ENCODE measurements around the gene RPL38.
"Not testable (repeated sequence)": the region's sequence is repeated elsewhere in the genome, so short reads cannot be mapped to it uniquely, and the experiment has no call there.

The RPL38 gene

DNA sequence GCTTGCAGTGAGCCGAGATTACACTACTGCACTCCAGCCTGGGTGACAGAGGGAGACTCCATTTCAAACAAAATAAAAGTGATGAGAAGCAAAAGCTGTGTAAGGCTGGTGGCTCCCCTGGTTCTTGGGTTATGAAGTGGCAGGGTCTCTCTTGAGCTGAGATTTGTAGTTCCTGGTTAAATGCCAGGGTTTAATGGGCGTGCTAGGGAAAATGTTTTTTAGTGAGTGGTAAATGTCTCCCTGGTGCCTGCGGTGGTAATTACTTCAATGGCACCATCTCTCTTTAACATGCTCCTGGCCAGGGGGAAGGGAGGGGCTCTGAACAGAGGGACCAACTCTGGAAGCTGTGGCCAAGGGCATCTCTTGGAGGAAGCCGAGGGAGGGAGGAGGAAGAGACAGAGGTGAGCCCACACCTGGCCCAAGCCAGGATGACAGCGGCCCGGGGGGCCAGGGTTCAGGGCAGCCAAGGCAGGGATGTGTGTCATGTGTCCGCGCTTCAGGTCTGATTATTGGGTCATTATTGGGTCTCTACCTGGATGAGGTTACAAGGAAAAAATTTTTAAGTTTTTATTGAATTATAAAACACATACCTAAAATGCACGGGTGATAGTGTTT is 17.8 kb upstream of the RPL38 start:
- DNase-seq = no peak

DNA sequence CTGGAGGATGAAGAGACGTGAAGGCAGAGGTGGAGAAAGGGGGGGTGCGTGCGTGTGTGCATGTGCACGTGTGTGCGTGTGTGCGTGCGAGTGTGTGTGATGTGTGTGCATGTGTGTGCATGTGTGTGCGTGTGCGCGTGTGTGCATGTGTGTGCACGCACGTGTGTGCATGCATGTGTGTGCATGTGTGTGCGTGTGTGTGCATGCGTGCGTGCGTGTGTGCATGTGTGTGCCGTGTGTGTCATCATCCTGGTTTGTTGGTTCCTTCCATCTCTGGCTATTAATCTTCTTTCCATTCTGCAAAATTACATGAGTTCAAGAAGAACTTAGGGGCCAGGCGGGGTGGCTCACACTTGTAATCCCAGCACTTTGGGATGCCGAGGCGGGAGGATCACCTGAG is 17.0 kb upstream of the RPL38 start:
- no peak for DNase-seq

DNA sequence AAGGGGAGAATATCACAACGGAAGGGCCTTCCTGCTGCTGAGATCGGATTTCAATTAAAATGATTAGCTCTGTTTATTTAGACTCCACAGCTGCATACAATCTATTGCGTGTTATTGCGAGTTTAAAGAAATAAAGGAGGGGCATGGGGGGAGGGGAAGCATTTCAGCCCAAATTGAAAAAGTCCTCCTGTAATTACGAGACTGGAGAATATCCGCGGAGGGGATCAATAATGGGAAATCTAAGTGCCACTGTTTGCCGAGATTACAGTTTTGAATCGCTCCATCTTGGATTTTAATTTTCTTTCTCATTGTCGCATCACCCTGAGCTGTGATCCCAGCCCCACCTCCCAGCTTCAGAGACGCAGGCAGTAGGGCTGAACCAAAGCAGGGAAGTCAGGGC is 15.7 kb upstream of the RPL38 start:
- no peak for DNase-seq

DNA sequence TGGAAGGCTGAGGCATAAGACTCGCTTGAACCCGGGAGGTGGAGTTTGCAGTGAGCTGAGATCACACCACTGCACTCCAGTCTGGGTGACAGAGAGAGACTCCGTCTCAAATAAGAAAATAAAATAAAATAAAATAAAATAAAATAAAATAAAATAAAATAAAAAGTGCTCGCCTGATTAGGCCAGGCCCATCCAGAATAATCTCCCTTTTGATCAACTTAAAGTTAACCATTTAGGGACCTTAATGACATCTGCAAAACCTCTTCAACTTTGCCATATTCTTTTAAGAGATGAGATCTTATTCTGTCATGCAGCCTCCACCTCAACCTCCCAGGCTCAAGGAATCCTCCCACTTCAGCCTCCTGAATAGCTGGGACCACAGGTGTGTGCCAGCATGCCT is 14.8 kb upstream of the RPL38 start:
- not testable (repeated sequence) for DNase-seq

DNA sequence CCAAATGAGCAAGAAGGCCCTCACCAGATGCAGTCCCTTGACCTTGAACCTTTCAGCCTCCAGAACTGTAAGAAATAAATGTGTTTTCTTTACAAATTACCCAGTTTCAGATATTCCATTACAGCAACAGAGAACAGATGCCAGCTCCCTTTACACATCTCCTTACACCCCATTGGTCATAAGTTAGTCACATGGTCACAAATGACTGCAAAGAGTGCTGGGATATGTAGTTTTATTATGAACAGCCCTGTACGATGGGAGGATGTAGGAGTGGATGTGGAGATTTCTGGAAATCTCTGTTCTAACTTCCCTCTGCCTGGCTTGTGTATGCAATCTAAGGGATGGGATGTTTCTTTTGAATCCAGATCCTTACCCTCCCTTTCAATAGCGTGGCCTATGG is 13.3 kb upstream of the RPL38 start:
- DNase-seq = peak; percentile 62

DNA sequence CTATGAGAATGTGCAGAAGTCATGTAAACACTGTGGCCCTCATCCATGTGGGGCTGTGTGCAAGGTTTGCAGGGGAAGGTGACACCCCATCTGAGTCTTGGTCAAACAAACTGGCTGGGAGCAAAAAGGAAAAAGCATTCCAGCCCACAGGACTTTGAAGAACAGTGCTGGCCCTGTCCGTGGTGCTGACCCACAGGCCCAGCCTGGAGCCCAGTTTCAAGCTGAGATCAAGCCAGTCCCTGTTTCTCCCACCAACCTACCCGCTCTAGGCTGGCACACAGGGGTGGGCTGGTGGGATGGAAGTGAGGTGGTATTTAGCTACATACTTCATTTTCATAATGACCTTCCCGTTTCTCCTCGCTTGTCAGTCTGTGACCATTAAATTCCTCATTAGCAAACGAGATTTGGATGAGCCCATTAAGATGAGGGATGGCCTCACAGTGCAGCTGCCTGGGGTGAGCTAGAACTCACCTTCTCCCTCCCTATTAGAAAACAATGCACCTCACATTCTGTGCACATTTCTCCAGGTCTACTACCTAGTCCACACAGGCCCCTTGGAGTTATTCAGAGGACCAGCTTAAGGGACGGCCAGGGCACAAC is 12.6 kb upstream of the RPL38 start:
- no peak for DNase-seq

DNA sequence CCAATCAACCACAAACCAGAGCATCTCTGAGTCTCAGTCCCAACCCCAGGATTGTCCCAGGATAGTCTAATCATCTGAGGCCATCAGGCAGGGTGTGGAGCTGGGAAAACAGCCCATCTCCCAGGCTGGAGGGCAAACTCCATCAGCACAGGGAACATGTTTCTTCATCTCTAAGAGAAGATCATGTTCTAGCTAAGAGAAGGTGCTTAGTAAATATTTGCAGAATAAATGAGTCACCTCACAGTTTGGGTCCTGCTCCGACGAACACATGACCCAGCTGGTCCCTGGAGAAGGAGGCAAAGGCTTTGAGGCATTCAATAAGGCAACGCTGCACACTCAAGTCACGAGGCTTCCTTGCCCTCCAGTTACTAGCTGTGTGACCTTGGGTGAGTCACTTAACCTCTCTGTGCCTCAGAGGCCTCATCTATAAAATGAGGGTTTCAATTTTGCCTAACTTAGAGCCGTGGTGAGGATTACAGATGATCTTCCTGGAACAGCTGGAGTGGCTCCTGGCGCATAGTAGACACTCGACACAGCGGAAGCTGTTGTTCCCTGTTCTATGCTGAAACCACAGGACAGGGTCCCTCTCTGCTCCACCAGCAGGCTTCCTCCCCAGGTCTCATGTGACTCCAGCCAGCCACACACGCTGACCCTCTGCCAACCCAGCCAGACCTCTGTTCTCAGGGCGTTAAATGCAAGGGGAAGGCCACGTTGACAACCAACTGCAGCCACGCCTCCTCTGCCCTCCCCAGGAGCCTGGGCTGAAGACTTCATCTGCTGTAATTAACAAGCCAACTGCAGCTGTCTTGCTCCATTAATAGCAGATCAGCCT is 10.3 kb upstream of the RPL38 start:
- DNase-seq = no peak

DNA sequence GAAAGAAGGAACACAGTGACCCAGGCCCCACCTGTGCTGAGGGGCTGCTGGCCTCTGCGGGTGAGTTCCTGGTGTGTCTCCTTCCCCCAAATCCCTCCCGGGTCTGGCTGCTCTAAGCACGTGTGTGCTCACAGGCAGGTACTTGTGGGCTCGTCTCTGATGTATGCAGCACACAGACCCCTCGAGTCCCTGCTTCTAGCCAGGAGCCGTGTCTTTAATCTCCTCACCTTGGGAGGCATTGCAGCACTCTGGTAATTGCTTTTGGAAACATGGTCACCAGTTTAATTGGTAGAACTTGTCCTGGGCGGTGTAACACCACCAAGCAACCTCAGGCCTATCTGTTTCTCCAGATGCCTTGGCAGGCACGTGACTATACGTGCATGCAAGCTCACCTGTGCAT is 8.8 kb upstream of the RPL38 start:
- DNase-seq = no peak

DNA sequence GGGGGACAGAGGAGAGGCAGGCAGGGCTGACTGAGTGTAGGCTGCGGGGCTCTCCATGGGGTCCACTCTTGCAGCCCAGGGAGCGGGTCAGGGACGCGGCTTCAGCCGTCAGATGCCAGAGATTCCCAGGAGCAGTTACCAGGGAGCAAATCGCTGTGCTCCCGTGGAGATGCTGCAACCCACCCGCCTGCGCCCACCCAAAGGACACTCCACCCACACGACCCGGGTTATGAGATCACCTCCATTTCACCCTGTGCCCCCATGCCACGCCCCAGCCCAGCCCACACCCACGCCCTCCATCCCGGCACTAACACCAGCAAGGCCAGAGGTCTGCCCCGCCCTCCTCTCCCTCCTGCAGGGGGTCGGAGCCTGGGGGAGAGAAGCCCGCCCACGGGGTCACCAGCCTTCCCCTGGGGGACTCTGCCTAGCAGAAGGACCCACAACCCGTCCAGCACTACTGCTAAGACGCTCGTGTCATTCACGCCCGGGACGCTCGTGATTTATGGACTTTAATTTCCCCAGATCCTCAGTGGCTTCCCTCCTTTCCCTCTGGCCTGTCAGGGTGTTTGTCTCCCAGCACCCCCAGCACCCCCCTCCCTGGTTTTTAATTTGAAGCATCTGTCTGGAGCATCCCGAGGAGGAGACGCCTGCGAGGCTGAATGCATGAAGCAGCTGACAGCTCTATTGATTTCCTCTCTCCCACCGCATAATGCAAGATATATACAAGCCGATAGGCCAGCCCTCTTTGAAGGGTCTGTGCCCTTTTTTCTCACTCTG is 6.7 kb upstream of the RPL38 start:
- DNase-seq = no peak

DNA sequence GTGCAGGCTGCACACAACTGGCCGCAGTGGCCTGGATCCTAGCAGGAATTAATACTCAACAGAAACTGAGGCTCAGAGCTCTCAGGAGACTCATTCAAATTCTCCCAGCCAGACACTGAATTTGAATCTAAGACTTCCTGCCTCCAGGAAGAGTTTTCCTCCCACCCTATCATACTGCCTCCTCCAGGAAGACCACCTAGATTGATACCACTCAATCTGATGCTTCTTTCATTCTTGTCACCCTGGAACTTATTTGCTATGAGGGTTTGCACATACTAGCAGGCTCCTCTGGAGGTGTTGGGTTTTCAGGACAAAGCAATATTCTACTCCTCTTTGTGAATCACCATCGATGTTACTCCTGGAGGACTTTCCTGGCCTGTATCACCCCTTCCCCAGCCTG is 5.7 kb upstream of the RPL38 start:
- no peak for DNase-seq

DNA sequence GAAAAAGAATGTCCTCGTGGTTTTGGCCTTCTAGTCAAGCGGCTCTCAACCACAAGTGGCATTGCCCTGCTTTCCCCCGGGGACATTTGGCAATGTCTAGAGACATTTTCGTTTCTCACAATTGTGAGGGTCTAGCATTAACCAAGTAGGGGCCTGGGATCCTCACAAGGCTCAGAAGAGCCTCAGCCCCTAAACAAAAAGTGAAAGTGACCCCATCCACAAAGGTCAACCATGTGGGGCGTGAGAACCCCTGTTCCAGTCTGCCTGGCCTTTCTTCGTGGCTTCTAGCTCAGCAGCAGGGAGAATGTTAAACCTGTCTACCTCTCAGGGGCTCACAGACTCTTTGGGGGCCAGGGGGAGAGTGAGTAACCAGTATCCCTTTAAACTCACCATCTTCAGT is 4.8 kb upstream of the RPL38 start:
- DNase-seq = no peak

DNA sequence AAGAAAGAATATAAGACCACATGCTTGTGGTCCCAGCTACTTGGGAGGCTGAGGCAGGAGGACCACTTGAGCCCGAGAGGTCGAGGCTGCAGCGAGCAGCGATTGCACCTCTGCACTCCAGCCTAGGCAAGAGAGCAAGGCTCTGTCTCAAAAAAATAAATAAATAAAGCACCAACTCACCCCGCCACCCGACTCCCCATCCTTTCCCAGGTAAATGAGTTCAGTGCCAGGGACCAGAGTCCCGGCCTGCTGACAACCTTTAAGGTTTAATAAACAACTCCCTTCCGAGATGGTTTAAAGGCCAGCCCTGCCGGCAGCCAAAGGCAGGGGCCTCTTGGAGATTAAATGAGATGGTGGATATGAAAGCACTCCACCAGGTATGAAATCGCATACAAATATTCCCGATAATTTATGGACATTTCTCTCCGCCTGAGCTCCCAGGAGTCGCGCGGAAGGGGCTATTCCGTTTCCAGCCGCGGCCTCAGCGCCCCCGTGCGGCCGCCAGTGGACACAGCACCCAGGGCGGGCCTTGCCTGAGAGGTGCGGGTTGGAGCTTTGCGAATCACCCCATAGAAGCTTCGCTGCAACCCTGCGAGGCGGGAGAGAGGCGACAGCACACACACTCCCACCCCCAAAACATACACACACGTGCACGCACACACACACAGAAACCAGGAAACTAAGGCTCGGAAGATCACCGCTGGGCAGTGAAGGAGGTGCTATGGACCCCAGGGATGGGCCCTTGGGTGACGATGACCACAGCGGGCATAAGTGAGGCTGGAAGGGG is 4.0 kb upstream of the RPL38 start:
- DNase-seq = peak; percentile 37

DNA sequence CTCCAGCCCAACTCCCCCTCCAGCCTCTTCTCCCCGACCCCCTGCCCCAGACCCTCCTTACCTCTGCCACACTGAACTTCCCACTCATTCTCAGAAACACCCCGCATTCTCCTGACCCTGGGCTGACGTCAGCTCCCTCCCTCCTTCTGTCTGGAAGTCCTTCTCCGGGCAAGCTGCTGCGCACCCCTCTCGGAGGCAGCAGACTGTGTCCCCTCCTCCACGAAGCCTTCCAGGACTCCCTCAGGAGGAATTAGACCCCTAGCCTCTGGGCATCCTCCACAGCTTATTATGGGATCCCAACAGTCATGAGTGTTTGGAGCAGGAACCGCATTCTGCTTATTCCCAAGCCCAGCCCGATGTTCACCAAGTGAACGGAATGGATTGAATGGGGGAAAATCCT is 3.4 kb upstream of the RPL38 start:
- DNase-seq = no peak

DNA sequence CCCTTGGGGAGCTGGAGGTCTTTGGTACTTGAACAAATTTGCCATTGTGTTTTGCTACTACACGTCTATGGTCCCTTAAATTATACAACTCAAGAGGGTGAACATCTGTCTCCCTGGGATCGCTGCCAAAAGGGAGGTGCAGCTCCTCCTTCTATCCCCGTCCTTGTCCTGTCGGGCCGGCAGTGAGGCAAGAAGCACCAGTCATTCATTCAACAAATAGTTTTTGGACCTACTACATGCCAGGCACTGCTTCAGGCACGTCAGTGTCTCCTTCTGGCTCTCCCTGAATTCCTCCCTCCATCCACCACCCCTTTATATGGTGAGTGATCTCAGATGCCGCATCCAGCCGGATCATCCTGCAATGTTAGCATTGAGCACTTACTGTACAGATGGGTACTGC is 2.2 kb upstream of the RPL38 start:
- DNase-seq = peak; percentile 27

DNA sequence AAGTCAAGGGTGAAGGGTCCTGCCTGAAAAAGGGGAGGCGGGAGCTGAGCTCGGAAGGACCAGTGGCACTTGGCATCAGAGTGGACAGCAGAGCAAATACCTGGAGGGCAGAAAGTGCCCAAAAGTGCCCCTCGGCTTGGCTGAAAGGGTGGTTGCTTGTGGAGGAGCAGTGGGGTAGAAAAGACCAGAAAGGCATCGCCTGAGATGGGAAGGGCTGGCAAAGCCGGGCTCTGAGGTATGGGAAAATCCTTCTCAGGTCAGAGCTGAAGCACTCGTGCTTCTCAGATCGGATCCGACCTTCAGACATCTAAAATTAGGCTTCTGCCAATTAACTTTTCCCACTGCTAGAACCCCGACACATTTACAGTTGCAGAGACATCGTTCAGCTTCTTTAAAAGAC is 1.5 kb upstream of the RPL38 start:
- no peak for DNase-seq

DNA sequence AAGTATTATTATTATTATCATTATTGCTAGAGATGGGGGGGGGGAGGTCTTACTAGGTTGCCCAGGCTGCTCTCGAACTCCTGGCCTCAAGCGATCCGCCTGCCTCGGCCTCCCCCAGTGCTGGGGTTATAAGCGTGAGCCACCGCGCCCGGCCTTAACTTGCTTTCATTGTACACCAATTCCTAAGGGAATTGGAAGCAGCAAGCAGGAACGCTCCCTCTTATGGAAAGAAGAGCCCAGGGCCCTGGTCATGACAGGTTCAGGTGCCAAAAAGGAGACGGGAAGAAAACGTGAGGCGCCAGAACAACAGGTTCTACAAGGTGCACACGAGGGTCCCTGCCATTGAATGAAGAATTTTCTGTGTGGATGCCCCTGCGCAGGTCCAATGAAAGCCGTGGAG is 540 bp upstream of the RPL38 start:
- no peak for DNase-seq

DNA sequence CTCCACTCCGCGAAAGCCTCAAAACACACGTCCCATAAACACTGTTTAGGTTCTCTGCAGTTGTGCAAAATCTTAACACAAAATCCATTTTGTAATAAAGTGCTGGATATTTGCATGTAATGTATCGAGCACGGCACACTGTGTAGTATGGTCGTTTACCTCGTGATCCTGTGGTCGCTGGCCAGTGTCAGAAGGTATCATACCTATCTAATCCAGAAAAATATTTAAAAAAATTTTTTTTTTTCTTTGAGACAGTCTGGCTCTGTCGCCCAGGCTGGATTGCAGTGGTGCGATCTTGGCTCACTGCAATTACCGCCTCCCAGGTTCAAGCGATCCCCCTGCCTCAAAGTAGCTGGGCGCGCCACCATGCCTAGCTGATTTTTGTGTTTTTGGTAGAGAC is 996 bp downstream of the RPL38 start:
- no peak for DNase-seq

DNA sequence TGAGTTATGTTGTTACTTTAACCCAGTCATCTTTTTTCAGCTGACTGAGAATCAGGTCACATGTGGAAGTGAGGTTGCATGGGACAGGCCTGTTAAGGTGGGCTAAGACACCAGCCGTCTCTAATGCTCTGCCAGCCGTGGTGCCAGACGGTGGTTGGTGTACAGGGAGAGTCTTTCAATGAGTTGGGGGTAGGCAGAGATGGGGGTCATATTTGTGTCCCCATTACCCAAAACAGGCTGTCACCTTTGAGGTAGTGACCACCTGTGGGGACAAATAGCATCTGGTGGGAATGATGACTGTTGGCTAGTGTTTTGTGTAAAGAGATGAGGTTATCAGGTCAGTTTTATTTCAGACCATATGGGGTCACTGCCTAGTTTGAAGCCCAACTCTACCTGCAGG is 1.8 kb downstream of the RPL38 start:
- no peak for DNase-seq

DNA sequence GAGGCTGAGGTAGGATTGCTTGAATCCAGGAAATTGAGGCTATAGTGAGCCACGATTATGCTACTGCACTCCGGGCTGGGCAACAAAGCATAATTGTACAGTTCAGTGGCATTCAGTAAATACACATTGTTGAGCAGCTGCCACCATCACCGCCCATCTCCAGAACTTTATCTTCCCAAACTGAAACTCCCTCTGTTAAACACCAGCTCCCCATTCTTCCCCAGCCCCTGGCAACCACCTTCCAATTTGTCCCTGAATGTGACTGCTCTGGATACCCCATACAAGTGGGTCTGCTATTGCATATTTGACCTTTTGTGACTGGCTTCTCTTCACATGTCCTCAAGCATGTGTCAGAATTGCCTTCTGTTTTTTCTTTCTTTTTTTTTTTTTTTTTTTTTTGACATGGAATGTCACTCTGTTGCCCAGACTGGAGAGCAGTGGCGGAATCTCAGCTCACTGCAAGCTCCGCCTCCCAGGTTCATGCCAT is 2.9 kb downstream of the RPL38 start:
- DNase-seq = peak; percentile 20

DNA sequence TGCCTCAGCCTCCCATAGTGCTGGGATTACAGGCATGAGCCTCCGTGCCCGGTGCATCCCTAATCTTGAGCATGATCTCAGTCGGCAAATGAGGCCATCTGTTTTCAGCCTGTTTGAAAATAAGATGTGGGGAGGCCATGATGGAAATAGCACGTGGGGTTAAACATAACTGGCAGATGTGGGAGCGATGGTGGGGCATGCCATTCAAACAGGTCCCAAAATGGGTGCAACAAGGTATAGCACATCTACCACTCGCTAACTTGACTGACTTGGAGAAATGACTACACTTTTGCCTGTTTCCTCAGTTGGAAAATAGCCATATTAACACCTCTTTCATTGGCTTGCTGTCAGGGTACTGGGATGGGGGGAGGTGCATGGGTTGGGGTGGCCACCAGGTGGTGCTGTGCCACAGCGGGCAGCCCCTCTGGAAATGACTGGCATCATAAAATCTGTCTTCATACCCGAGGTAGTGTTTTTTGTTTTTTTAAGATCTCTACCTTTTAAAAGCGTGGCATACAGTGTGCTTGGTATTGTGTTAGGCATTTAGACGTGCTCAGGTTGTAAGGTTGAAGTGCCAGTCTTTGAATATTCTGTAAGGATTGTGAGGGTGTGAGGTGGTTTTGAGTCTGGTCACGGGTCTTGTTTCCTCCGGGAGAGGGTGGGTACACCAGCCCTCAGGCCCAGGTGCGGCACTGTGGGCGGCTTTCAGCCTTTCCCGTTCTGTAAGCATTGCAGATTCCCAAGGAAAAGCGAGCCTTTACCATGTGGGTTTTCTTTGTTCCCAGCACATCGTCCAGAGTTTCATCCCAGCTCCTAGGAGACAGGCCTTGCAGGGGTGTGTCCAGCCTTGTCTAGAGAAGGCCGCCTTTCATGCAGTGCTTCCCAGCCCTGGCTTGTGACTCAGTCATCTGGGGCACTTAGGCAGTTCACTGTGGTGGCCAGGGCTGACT is 7.0 kb downstream of the RPL38 start:
- DNase-seq = peak; percentile 53
